Hepatocyte (in vitro differentiated cells): Measurements from ENCODE around the gene GUSB. TPM values are rescaled to one million over a fixed set of nuclear protein-coding genes. Genes with fewer than 3 reads are reported as not detected.

Source experiments
- DNase-seq: peaks from one replicate; pipeline ENCODE4 v3.0.0-alpha.2; 2016; ENCODE audit warnings: low spot score
- H2AFZ ChIP-seq: fragments of 200-600 bp; sonication (generic); 2 replicates; pipeline ENCODE4 v1.6.0; 2016; ENCODE audit warnings: antibody characterized with exemption, mild to moderate bottlenecking
- H3K27ac ChIP-seq: fragments of 200-600 bp; sonication (generic); 2 replicates; pipeline ENCODE4 v1.5.1; 2016; ENCODE audit warnings: mild to moderate bottlenecking
- H3K27me3 ChIP-seq: fragments of 200-600 bp; sonication (generic); 2 replicates; pipeline ENCODE4 v1.6.1; 2016
- H3K36me3 ChIP-seq: fragments of 200-600 bp; sonication (generic); replicated peaks from 2 replicates; pipeline ENCODE4 v1.5.1; 2016; ENCODE audit warnings: low read depth; ENCODE audit not compliant: insufficient read depth
- H3K4me1 ChIP-seq: fragments of 200-600 bp; sonication (generic); 2 replicates; pipeline ENCODE4 v1.5.1; 2016; ENCODE audit warnings: mild to moderate bottlenecking, moderate library complexity; ENCODE audit not compliant: insufficient read depth
- H3K4me2 ChIP-seq: fragments of 200-600 bp; sonication (generic); 2 replicates; pipeline ENCODE4 v1.6.0; 2016
- H3K4me3 ChIP-seq: fragments of 200-600 bp; sonication (generic); 2 replicates; pipeline ENCODE4 v1.5.1; 2016; ENCODE audit warnings: mild to moderate bottlenecking
- H3K79me2 ChIP-seq: fragments of 200-600 bp; sonication (generic); 2 replicates; pipeline ENCODE4 v1.6.0; 2017; ENCODE audit warnings: mild to moderate bottlenecking
- H3K9me2 ChIP-seq: fragments of 200-600 bp; sonication (generic); replicated peaks from 2 replicates; pipeline ENCODE4 v1.6.0; 2017; ENCODE audit warnings: mild to moderate bottlenecking; ENCODE audit not compliant: insufficient read depth
- H3K9me3 ChIP-seq: fragments of 200-600 bp; sonication (generic); 2 replicates; pipeline ENCODE4 v1.5.1; 2016; ENCODE audit warnings: low read depth, mild to moderate bottlenecking
- H4K20me1 ChIP-seq: fragments of 200-600 bp; sonication (generic); 2 replicates; pipeline ENCODE4 v1.6.0; 2016; ENCODE audit warnings: mild to moderate bottlenecking; ENCODE audit not compliant: insufficient read depth, poor library complexity, severe bottlenecking
- EZH2 ChIP-seq: fragments of 200-600 bp; sonication (generic); IDR thresholded peaks from 2 replicates; pipeline ENCODE4 v1.6.1; 2016; ENCODE audit warnings: antibody characterized with exemption, mild to moderate bottlenecking, borderline replicate concordance
- EZH2phosphoT487 ChIP-seq: fragments of 200-600 bp; sonication (generic); IDR thresholded peaks from one replicate; pipeline ENCODE4 v1.6.1; 2018; ENCODE audit warnings: antibody characterized with exemption, mild to moderate bottlenecking, low read depth, moderate library complexity; ENCODE audit not compliant: unreplicated experiment, severe bottlenecking
- WGBS: methylation state at CpG from one replicate; pipeline ENCODE4 v1.1.6; 2016; ENCODE audit warnings: low lambda C conversion rate; ENCODE audit errors: missing lambda C conversion rate; 5-methylcytosine and 5-hydroxymethylcytosine counted together
- polyA plus RNA-seq: library from polyadenylated mRNA; unstranded; fragments of >200 nt; fragmentation: Nextera tagmentation; extraction: Ambion mirVana; gene quantifications from 2 replicates; pipeline ENCODE4 v1.2.1, GENCODE V29; 2016
- total RNA-seq: library from RNA; depleted of rRNA; stranded (reverse); fragments of >200 nt; gene quantifications from 2 replicates; pipeline ENCODE4 v1.2.3, GENCODE V29; 2014
- TF ChIP-seq, protein P1 (sequence below): fragments of 200-600 bp; sonication (generic); IDR thresholded peaks from 2 replicates; pipeline ENCODE4 v1.5.1; 2016; ENCODE audit warnings: antibody characterized with exemption, mild to moderate bottlenecking; ENCODE audit not compliant: poor library complexity

The GUSB gene
- total and polyA plus RNA-seq, 2 experiments from 2014 or later = 53.7 to 120 TPM

DNA sequence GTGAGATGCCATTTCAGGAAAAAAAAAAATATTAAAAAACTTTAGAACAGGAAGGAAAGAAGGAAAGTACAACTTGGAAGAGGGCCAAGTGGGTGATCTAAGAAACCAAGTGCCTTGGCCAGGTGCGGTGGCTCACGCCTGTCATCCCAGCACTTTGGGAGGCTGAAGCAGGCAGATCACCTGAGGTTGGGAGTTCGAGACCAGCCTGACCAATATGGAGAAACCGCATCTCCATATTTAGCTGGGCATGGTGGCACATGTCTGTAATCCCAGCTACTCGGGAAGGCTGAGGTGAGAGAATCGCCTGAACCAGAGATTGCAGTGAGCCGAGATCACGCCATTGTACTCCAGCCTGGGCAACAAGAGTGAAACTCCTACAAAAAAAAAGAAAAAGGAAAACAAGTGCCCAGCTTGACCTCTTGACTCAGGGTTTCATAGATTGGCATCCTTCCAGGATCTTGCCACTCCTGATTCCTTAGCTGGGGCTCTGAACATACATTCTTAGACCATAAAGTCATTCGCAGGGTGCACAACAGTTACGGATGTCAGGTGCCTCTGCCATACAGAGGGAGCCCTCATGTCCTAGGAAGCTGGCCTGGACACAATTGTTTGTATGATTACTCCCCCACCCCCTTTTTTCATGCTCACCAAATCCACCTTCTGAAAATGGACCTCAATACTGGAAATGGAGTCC, 2.1 kb upstream of the GUSB start:
- no peaks in the 10 kb centered on the region for H3K36me3 ChIP-seq
- no peak overlapping the region for H3K27ac ChIP-seq
- H3K79me2 ChIP-seq = peaks cover 21% of the 10 kb centered on the region
- H3K27me3 ChIP-seq = no peaks in the 10 kb centered on the region
- TF ChIP-seq, protein P1, sequence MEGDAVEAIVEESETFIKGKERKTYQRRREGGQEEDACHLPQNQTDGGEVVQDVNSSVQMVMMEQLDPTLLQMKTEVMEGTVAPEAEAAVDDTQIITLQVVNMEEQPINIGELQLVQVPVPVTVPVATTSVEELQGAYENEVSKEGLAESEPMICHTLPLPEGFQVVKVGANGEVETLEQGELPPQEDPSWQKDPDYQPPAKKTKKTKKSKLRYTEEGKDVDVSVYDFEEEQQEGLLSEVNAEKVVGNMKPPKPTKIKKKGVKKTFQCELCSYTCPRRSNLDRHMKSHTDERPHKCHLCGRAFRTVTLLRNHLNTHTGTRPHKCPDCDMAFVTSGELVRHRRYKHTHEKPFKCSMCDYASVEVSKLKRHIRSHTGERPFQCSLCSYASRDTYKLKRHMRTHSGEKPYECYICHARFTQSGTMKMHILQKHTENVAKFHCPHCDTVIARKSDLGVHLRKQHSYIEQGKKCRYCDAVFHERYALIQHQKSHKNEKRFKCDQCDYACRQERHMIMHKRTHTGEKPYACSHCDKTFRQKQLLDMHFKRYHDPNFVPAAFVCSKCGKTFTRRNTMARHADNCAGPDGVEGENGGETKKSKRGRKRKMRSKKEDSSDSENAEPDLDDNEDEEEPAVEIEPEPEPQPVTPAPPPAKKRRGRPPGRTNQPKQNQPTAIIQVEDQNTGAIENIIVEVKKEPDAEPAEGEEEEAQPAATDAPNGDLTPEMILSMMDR = no peak
- TF ChIP-seq EZH2 (no peak), EZH2phosphoT487 (no peak)
- 91% methylated on average over 10 of the region's 10 CpGs for WGBS
- H3K9me2 ChIP-seq = no peaks in the 10 kb centered on the region
- no peak overlapping the region for H3K4me2 ChIP-seq
- DNase-seq = peak; percentile 19
- no peaks in the 10 kb centered on the region for H4K20me1 ChIP-seq
- H3K4me3 ChIP-seq = no peak overlapping the region
- H3K9me3 ChIP-seq = no peaks in the 10 kb centered on the region
- no peak overlapping the region for H2AFZ ChIP-seq
- H3K4me1 ChIP-seq = no peaks in the 10 kb centered on the region

- Histone ChIP-seq H3K4me1 (no peaks in the 10 kb centered on the region), H3K9me3 (no peaks in the 10 kb centered on the region), H3K27ac (no peak overlapping the region), H2AFZ (no peak overlapping the region), H3K4me2 (peak overlapping the region; percentile 89), H3K4me3 (peak overlapping the region; percentile 84), H3K79me2 (peaks cover 21% of the 10 kb centered on the region), H3K36me3 (no peaks in the 10 kb centered on the region), H3K27me3 (no peaks in the 10 kb centered on the region), H3K9me2 (no peaks in the 10 kb centered on the region), H4K20me1 (no peaks in the 10 kb centered on the region)
- DNase-seq = peak; percentile 21
- 70% methylated on average over 11 of the region's 11 CpGs for WGBS
- TF ChIP-seq EZH2 = no peak
- TF ChIP-seq, protein P1 = no peak
- no peak for TF ChIP-seq EZH2phosphoT487
Observed at GRCh38 chr7:65980478-65981250, 1.3 kb downstream of the GUSB start.

DNA sequence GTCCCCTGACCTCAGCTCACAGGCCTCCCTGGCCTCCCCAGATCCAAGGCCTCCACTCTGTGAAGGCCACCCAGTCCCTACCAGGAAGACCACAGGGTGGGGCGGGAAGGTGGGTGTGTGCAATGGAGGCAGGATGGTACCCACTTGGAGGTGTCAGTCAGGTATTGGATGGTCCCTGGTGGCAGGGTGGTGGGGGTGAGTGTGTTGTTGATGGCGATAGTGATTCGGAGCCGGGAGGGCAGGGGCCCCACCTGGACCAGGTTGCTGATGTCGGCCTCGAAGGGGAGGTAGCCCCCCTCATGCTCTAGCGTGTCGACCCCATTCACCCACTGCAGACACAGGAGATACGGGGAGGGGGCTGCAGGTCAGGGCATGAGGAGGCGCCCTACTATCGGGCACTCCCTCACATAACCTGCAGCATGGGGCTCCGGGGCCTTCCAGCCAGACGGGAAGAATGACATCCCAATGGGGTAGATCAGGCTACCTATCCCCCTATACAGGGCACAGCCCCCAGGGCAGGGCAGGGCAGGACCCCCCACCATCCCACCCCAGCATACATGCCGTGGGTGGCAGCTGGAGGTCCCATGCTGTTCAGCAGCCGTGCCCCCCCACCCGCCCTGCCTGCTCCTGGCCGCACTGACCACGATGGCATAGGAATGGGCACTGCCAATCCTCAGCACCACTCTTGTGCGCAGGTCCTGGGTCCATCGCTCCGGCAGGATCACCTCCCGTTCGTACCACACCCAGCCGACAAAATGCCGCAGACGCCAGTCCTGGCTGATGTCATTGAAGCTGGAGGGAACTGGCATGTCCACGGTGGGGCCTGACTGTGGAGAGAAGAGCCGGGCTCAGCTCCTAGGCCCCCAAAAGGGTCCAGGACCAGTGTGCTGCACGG, 2.2 kb downstream of the GUSB start:
- no peak for DNase-seq
- TF ChIP-seq, protein P1 = no peak
- TF ChIP-seq EZH2phosphoT487 (no peak), EZH2 (no peak)
- WGBS = 98% methylated on average over 24 of the region's 29 CpGs
- Histone ChIP-seq H3K27me3 (no peaks in the 10 kb centered on the region), H3K4me2 (peak overlapping the region; percentile 89), H3K79me2 (peaks cover 21% of the 10 kb centered on the region), H3K9me2 (no peaks in the 10 kb centered on the region), H3K4me3 (no peak overlapping the region), H3K27ac (no peak overlapping the region), H2AFZ (no peak overlapping the region), H3K9me3 (no peaks in the 10 kb centered on the region), H4K20me1 (no peaks in the 10 kb centered on the region), H3K36me3 (no peaks in the 10 kb centered on the region), H3K4me1 (no peaks in the 10 kb centered on the region)
